Measurements from ENCODE around the gene SSU72.
"Not testable (repeated sequence)": the region's sequence is repeated elsewhere in the genome, so short reads cannot be mapped to it uniquely, and the experiment has no call there.

The SSU72 gene

GRCh38 chr1:1524750-1525383 lies 49.8 kb downstream of the SSU72 start:
- not testable (repeated sequence) for DNase-seq

- not testable (repeated sequence) for DNase-seq
Observed at GRCh38 chr1:1523651-1524050, 51.0 kb downstream of the SSU72 start.

GRCh38 chr1:1523226-1523625 lies 51.4 kb downstream of the SSU72 start:
- not testable (repeated sequence) for DNase-seq

- not testable (repeated sequence) for DNase-seq
Observed at GRCh38 chr1:1522536-1522935, 52.1 kb downstream of the SSU72 start.

GRCh38 chr1:1521331-1521730 lies 53.3 kb downstream of the SSU72 start:
- DNase-seq = no peak

- DNase-seq = not testable (repeated sequence)
Observed at GRCh38 chr1:1519805-1520505, 54.7 kb downstream of the SSU72 start.

- DNase-seq = not testable (repeated sequence)
Observed at GRCh38 chr1:1518621-1519007, 56.0 kb downstream of the SSU72 start.

GRCh38 chr1:1517973-1518620 lies 56.6 kb downstream of the SSU72 start:
- DNase-seq = no peak

GRCh38 chr1:1516923-1517322 lies 57.7 kb downstream of the SSU72 start:
- not testable (repeated sequence) for DNase-seq

GRCh38 chr1:1514376-1514775 lies 60.3 kb downstream of the SSU72 start:
- not testable (repeated sequence) for DNase-seq

GRCh38 chr1:1513675-1514074 lies 61.0 kb downstream of the SSU72 start:
- not testable (repeated sequence) for DNase-seq

GRCh38 chr1:1512425-1512824 lies 62.2 kb downstream of the SSU72 start:
- DNase-seq = not testable (repeated sequence)

- DNase-seq = peak; percentile 98
Observed at GRCh38 chr1:1511533-1512285, 63.0 kb downstream of the SSU72 start, which contains the start of gene ATAD3A. ATAD3A (plus strand) TSS chr1:1512162; CDS start chr1:1512269, 107 bp downstream.

GRCh38 chr1:1510912-1511532 lies 63.6 kb downstream of the SSU72 start:
- peak; percentile 13 for DNase-seq

GRCh38 chr1:1509465-1509850 lies 65.2 kb downstream of the SSU72 start:
- DNase-seq = not testable (repeated sequence)

GRCh38 chr1:1508775-1509464 lies 65.7 kb downstream of the SSU72 start:
- not testable (repeated sequence) for DNase-seq

GRCh38 chr1:1507305-1507704 lies 67.4 kb downstream of the SSU72 start:
- DNase-seq = no peak

GRCh38 chr1:1505801-1506200 lies 68.9 kb downstream of the SSU72 start:
- DNase-seq = not testable (repeated sequence)

- DNase-seq = peak; percentile 7
Observed at GRCh38 chr1:1505366-1505798, 69.3 kb downstream of the SSU72 start.

- DNase-seq = peak; percentile 46
Observed at GRCh38 chr1:1504777-1505365, 69.8 kb downstream of the SSU72 start.

- not testable (repeated sequence) for DNase-seq
Observed at GRCh38 chr1:1495461-1495975, 79.1 kb downstream of the SSU72 start.
